Left lobe of liver (tissue), 2 donors: ENCODE results near the gene MYLK. TPM values are rescaled to one million over a fixed set of nuclear protein-coding genes. Genes with fewer than 3 reads are reported as not detected.
A peak's percentile ranks its signal among the peaks of the same experiment; 100 is the strongest.
"Not testable (repeated sequence)": the region's sequence is repeated elsewhere in the genome, so short reads cannot be mapped to it uniquely, and the experiment has no call there.

ENCODE experiments used
- ATAC-seq: fragments of 200-7000 bp; cut with Tn5 transposase; one replicate; pipeline ENCODE4 v1.9.1; 2020; ENCODE audit warnings: mild to moderate bottlenecking, moderate library complexity
- DNase-seq: peaks from one replicate; pipeline ENCODE4 v3.0.0-alpha.2; 2020; ENCODE audit warnings: low spot score
- total RNA-seq: library from RNA; stranded (reverse); gene quantifications from one replicate; pipeline ENCODE4 v1.2.1, GENCODE V29; 2021
- donor health status: DM: no; HTN: no; CAD: no; lungs with moderate emphysema.
- donor health status: DM: no; HTN: yes; CAD: no.

Gene MYLK, protein sequence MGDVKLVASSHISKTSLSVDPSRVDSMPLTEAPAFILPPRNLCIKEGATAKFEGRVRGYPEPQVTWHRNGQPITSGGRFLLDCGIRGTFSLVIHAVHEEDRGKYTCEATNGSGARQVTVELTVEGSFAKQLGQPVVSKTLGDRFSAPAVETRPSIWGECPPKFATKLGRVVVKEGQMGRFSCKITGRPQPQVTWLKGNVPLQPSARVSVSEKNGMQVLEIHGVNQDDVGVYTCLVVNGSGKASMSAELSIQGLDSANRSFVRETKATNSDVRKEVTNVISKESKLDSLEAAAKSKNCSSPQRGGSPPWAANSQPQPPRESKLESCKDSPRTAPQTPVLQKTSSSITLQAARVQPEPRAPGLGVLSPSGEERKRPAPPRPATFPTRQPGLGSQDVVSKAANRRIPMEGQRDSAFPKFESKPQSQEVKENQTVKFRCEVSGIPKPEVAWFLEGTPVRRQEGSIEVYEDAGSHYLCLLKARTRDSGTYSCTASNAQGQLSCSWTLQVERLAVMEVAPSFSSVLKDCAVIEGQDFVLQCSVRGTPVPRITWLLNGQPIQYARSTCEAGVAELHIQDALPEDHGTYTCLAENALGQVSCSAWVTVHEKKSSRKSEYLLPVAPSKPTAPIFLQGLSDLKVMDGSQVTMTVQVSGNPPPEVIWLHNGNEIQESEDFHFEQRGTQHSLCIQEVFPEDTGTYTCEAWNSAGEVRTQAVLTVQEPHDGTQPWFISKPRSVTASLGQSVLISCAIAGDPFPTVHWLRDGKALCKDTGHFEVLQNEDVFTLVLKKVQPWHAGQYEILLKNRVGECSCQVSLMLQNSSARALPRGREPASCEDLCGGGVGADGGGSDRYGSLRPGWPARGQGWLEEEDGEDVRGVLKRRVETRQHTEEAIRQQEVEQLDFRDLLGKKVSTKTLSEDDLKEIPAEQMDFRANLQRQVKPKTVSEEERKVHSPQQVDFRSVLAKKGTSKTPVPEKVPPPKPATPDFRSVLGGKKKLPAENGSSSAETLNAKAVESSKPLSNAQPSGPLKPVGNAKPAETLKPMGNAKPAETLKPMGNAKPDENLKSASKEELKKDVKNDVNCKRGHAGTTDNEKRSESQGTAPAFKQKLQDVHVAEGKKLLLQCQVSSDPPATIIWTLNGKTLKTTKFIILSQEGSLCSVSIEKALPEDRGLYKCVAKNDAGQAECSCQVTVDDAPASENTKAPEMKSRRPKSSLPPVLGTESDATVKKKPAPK (N-terminal part only)
- total RNA-seq, result 144 TPM

DNA sequence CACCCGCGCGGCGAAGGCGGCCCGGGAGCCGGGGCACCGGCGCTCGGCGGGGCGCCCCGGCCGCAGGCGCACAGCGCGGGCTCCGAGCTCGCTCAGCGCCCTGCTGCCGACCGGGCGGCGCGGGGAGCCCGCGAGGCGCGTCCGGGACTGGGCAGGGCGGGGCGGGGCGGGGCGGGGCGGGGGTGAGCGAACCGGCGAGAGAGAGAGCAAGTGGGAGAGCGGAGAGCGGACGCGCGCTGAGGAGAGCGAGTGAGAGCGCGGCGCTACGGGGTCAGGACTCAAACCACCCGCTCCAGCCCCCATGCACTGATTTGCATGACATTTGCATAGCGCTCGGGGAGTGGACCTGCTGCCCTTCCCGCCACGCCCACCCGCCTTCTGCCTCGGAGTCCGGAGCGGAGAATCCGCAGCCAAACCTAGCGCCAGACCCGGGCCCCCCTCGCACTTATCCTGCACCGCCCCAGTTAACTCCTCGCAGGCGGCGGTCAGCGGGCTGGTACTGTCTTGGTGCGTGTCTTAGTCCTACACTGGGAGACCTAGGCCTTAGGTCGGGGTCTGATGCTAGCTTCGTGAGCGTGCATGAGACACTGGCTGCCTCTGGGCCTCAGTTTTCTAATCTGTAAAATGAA is at the start of gene MYLK:
Gene MYLK, minus strand, starts transcription at position 130 of the 629 bp plus-strand sequence. CDS start 90,491 bp downstream, outside the sequence.
- ATAC-seq, result peak; percentile 93

DNA sequence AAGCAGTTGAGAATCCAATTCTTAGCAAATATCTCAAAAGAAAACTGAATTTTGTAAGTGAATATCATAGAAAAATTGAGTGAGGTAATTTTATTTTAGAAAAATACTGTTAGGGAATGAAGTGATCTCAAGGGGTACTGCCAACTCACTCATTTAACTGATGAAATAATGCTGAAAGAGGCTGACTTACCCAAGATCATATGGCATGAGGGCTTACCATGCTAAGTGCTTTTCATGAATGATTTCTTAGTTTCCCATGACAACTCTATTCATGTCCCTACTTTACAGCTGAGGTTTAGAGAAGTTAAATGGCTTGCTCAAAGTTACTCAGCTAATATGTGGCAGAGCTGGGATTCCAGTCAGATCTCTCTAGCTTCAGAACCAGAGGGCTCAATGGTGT is 46.3 kb upstream of the MYLK start:
- DNase-seq (no peak), ATAC-seq (no peak)

More for the DNA sequence above, at the start of gene MYLK:
- DNase-seq, result peak; percentile 87

DNA sequence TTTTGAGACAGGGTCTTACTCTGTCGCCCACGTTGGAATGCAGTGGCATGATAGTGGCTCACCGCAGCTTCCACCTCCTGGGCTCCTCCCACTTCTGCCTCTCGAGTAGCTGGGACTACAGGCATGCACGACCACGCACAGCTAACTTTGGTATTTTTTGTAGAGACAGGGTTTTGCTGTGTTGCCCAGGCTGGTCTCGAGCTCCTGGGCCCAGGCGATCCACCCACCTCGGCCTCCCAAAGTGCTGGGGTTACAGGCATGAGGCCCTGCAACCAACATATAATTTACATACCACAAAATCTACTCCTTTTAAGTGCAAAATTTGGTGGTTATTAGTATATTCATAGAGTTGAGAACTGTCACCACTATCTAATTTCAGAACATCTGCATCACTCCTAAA is 45.2 kb upstream of the MYLK start:
- DNase-seq (no peak), ATAC-seq (no peak)

DNA sequence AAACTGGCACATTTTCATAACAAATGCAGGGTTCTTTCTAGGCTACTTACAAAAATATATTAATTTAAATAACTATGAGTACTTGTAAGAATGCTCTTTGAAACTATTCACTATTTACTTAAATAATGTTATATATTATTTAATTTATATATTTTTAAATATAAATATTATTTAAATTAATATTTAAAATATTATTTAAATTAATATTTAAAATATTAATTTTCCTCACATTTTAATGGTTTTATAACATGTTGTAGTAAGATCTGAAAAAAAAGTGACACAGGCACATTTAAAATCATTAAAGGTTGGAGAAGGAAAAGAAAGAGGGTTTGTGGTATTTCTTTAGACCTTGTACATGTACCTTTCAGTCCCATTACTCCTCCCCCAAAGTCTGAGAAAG is 42.3 kb upstream of the MYLK start:
- ATAC-seq (no peak), DNase-seq (no peak)

DNA sequence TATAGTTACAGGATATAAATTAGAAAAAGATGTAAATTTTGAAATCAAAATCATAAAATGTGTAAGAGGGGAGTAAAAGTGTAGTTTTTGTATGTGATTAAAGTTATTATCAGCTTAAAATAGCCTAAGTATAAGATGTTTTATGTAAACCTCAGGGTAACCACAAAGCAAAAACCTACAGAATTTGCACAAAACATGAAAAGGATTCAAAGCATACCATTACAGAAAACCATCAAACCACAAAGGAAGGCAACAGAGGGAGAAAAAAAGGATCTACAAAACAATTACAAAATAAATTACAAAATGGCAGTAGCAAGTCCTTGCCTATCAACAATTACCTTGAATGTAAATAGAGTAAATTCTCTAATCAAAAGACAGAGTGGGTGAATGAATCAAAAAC is 36.7 kb upstream of the MYLK start:
- no peak for ATAC-seq
- DNase-seq, result no peak

DNA sequence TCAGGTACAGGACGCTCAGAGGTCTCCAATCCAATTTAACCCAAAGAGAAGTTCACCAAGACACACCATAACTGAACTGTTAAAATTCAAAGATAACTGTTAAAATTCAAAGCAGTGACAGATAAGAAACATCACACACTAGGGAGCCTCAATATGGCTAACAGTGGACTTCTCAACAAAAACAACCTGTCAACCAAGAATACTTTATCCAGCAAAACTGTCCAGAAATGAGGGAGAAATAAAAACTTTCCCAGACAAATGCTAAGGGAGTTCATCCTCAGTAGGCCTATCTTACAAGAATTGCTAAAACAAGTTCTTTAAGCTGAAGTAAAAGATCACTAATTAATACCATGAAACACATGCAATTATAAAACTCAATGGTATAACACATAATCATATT is 36.3 kb upstream of the MYLK start:
- DNase-seq (no peak), ATAC-seq (no peak)

DNA sequence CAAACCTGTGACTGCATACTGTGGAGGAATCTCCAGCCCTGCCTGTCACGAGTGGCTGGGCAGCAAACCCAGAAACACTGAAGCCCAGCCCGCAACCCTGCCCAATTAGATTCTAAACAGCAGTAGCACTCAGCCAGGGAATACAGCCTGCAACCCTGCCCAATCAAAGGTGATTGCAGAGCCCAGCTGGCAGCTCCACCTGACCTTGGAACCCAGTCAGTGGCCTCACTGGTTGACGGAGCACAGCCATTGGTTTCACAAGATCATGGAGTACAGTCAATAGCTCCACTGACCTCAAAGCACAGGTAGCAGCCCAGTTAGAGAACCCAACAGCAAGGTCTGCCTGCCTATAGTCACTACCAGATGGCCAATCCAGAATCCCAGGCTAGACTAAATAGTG is 35.2 kb upstream of the MYLK start:
- ATAC-seq, result peak; percentile 97

DNA sequence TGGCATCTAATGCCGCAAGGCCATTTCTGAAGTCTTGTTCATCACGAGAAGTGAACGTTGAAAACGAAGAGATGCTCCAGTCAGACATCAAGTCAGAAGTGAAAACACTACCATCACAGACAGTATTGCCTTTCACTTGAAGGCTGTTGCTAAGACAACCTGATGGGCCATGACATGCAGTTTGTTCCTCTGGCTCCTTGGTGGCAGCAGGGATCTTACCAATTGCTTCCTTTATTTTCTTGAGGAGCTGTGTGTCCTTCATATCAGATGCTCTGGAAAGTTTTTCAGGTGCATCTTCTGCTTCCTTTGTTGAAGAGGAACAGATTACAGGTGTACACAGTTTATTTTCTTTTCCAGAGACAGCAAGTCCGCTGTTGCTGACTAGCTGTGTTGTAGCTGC is 30.7 kb upstream of the MYLK start:
- ATAC-seq (no peak), DNase-seq (no peak)

More for the DNA sequence above, 35.2 kb upstream of the MYLK start:
- peak; percentile 88 for DNase-seq

DNA sequence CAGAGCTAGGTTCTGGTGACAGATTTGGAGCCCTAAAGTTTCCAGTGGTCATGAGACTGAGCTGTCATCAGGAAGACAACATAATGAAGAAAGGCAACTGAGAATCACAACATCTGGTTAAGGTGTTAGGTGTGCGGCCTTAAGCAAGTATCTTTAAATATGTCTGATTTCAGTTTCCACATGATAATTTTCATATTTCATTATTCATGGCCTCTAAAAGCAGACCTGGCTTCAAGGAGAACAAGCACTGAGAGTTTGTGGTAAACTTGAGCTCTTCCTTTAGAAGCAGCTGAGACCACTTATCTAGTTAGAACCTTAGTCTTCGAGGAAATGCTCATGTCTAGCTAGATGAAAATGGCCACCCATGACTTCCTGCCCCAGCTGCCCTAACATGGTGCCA is 25.7 kb upstream of the MYLK start:
- DNase-seq (no peak), ATAC-seq (no peak)

DNA sequence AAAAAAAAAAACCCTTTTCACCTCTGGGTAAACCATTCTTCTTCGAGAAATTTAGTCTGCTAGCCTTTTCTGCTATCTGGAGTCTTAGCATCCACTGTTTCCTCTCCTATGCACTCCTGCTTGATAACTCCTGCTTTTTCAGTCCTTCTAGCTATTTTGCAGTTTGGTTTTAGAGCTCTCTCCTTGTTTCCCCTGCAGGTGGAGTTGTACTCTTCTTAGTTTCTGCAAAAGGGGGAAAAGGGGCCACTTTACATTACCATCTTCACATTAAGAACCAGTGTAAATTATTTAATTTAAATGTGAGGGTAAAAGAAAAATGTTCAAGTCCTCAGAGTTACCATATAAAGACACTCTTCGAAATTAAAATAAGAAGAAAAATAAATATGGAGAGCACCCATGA is 23.6 kb upstream of the MYLK start:
- DNase-seq (no peak), ATAC-seq (peak; percentile 56)

DNA sequence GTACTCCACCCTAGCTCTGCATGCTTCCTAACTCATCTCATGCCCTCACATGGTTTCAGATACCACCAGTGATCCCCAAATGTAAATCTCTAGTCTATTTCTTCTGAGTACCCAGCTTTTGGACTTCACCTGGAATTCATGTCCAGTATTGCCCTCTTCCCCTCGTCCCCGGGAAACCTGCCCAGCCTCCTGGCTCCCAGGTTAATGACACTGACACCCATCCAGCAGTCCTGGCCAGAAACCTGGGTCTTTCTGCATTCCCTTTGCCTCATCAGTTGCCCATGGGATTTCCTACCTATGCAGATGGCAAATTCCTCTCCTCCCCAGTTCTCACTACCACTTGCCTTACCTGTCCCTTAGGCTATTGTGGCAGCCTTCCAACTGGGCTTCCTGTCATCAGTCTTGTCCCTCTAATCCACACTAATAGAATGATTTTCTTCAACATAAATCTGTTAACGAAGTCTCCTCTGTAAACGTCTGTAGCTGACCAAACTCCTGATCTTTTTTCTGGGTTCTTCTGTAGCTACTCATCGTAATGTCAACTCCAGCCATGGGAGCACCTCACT is 15.3 kb upstream of the MYLK start:
- DNase-seq (peak; percentile 88), ATAC-seq (peak; percentile 99)

DNA sequence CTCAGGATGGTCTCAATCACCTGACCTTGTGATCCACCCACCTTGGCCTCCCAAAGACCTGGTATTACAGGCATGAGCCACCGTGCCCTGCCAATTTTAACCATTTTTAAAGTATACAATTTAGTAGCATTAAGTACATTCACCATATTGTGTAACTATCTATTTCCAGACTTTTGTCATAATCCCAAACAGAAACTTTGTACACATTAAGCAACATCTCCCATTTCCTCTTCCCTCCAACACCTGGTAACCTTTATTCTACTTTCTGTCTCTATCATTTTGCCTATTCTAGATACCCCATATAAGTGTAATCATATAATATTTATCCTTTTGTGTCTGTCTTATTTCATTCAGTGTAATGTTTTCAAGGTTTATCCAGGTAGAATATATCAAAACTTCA is 8.9 kb upstream of the MYLK start:
- DNase-seq, result no peak
- peak; percentile 77 for ATAC-seq

DNA sequence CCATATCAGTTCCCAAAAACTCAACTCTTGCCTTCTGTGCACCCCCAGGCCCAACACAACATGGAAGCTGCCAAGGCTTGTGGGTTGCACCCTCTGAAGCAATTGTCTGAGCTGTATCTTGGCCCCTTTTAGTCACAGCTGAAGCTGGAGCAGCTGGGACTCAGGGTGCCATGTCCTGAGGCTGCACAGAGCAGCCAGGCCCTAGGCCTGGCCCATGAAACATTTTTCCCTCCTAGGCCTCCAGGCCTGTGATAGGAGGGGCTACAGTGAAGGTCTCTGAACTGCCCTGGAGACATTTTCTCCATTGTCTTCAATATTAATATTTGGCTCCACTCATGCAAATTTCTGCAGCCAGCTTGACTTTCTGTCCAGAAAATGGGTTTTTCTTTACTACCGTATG is 8.1 kb upstream of the MYLK start:
- ATAC-seq (no peak), DNase-seq (no peak)

DNA sequence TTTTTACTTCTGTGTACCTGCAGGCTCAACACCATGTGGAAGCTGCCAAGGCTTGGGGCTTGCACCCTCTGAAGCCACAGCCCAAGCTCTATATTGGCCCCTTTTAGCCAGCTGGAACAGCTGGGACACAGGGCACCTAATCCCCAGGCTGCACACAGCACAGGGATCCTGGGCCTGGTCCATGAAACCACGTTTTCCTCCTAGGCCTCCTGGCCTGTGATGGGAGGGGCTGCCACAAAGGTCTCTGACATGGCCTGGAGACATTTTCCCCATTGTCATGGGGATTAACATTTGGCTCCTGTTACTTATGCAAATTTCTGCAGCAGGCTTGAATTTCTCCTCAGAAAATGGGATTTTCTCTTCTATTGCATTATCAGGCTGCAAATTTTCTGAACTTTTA is 6.9 kb upstream of the MYLK start:
- not testable (repeated sequence) for ATAC-seq, DNase-seq

DNA sequence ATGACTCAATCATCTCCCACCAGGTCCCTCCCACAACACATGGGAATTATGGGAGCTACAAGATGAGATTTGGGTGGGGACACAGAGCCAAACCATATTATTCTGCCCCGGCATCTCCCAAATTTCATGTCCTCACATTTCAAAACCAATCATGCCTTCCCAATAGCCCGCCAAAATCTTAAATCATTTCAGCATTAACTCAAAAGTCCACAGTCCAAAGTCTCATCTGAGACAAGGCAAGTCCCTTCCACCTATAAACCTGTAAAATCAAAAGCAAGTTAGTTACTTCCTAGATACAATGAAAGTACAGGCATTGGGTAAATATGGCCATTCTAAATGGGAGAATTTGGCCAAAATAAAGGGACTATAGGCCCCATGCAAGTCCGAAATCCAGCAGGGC is 6.0 kb upstream of the MYLK start:
- DNase-seq, ATAC-seq: not testable (repeated sequence)

DNA sequence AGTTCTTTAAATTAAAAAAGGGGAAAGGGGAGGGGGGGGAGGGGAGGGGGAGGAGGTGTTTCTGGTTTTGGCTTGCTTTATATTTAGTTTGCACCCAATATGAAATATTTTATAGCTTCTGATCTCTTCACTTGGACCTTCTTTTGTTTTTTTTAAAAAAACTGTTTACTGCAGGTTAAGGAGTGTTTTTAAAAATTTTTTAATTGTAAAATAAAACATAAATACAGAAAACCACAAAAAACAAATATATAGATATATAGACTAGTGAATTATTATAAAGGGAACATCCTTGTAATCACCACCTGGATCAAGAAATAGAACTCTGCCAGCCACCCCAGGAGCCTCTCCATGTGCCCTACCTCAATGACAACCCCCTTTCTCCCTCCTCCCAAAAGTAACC is 861 bp upstream of the MYLK start:
- ATAC-seq, result no peak
- no peak for DNase-seq

DNA sequence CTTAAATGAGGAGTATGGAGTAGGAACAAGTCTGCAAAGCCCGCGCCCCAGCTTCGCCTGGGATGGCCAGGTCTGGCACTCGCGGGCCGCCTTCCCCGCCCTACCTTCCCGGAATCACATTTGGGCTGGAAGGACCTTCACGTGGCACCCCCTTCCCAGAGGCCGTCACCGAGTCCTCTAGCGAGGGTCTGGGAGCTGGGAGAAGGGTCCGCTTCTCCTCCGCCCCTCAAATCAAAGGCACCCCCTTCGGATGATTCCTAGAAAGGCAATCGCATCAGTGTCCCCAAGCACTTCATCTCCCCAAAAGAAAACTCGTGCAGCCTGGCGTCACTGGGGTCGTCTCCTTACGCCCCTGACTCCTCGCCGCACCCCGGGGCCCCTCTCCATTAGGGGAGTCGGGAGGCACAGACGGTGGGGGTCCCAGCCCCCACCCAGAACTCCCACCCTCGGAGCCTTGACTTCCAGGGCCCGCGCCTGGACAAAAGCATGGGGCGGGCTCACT is 380 bp downstream of the MYLK start:
- ATAC-seq (peak; percentile 13), DNase-seq (no peak)

DNA sequence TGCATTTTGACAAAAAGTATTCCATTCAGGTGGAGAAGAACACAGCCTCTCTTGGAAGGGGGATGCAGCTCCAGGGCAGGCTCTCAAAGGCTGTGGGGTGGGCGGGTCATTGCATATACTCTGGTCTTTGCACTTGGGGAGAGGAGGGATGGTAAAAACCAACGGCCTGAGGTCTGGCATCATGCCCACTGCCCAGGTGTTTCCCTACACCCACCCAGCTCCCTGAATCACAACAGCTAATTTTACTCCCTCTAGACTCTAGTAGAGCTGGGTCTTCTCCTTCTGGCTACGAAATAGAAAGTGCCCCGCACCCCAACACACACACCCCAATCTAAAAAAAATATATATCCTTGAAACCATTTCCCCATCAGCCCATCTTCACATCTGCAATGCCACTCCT is 1.0 kb downstream of the MYLK start:
- no peak for ATAC-seq
- no peak for DNase-seq

DNA sequence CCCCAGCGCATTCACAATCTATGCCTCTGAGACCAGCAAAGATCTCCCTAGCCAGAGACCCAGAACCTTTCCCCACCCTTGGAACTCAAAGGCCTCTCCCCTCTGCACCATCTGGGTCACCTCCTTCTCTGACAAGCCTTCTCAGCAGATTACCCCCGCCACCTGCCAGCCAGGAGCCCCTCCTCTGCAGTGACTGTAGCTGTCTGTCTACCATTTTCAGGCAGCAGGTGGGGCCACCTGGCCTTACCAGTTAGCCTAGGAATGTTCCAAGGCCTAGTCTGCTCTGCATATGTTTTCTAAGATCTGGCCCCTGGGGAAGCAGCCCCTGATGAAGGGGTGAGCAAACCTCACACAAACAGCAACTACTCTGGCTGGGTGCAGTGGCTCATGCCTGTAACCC is 2.4 kb downstream of the MYLK start:
- ATAC-seq (no peak), DNase-seq (no peak)

DNA sequence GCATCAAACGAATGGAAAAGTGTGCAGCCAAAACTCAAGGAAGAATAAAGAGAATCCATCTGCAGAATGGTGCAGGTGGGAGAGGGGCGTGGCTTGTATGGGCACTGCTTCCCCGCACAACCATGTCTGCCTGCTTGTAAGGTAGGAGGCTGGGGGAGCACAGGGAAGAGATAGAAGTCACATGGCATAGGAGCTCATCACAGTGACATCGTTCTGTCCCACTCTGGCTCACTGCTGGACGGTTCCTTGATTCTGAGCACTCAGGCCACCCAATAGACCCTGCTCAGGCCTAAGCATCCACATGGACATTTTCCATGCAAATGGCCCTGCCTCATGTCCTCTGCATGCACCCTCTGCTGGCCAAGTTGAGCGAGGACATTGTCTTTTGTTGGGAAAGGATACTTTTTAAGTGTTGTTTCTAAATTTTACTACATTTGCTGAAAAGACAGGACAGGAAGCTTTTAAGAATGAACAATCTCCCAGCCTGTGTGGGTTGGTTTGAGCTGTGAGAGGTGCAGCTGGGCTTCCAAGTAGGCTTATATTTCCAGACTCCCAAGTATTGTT is 3.1 kb downstream of the MYLK start:
- ATAC-seq, result peak; percentile 42
- no peak for DNase-seq
